GM19240 (cell line): ENCODE measurements around the gene EEF2.
A peak's percentile ranks its signal among the peaks of the same experiment; 100 is the strongest.

Source experiments
- DNase-seq: peaks from one replicate; pipeline ENCODE4 v3.0.0; 2011; ENCODE audit warnings: low spot score; ENCODE audit not compliant: insufficient read length

EEF2 gene

GRCh38 chr19:3984908-3985642 is at the start of gene EEF2:
Gene EEF2, minus strand, starts transcription at chr19:3985463. Its CDS starts 83 bp downstream, at chr19:3985380.
- peak; percentile 69 for DNase-seq

- no peak for DNase-seq
These were observed 49.1 kb upstream of the EEF2 start for GRCh38 chr19:4034048-4035017.

- DNase-seq: no peak
These were observed 48.0 kb upstream of the EEF2 start for GRCh38 chr19:4033028-4033956.

- DNase-seq: no peak
These were observed 47.2 kb upstream of the EEF2 start for GRCh38 chr19:4032436-4032835.

- no peak for DNase-seq
These were observed 46.2 kb upstream of the EEF2 start for GRCh38 chr19:4031420-4031819.

GRCh38 chr19:4030981-4031380 is 45.7 kb upstream of the EEF2 start:
- no peak for DNase-seq

GRCh38 chr19:4030552-4030951 is 45.3 kb upstream of the EEF2 start:
- no peak for DNase-seq

- no peak for DNase-seq
These were observed 44.0 kb upstream of the EEF2 start for GRCh38 chr19:4029247-4029614.

GRCh38 chr19:4028334-4029246 is 43.3 kb upstream of the EEF2 start:
- no peak for DNase-seq

- no peak for DNase-seq
These were observed 41.9 kb upstream of the EEF2 start for GRCh38 chr19:4027146-4027545.

GRCh38 chr19:4025317-4025716 is 40.1 kb upstream of the EEF2 start:
- DNase-seq: no peak

GRCh38 chr19:4023600-4024398 is 38.5 kb upstream of the EEF2 start:
- DNase-seq: no peak

GRCh38 chr19:4019578-4019977 is 34.3 kb upstream of the EEF2 start:
- no peak for DNase-seq

- no peak for DNase-seq
These were observed 33.7 kb upstream of the EEF2 start for GRCh38 chr19:4018775-4019504.

GRCh38 chr19:4018140-4018613 is 32.9 kb upstream of the EEF2 start:
- no peak for DNase-seq

- no peak for DNase-seq
These were observed 31.8 kb upstream of the EEF2 start for GRCh38 chr19:4016903-4017638.

- no peak for DNase-seq
These were observed 31.2 kb upstream of the EEF2 start for GRCh38 chr19:4016486-4016885.
